LoVo (cell line): ENCODE measurements around the gene IFT27.

ENCODE experiments used
- DNase-seq: peaks from one replicate; pipeline ENCODE4 v3.0.0-alpha.2; 2016; ENCODE audit warnings: low spot score

IFT27 gene

GRCh38 chr22:36796552-36797175, 20.7 kb upstream of the IFT27 start:
- DNase-seq, result no peak

- DNase-seq, result no peak
Measured at GRCh38 chr22:36795633-36796032, 19.7 kb upstream of the IFT27 start.

- DNase-seq, result no peak
Measured at GRCh38 chr22:36790648-36791047, 14.7 kb upstream of the IFT27 start.

- DNase-seq, result no peak
Measured at GRCh38 chr22:36787204-36787988, 11.5 kb upstream of the IFT27 start.

GRCh38 chr22:36783743-36784142, 7.8 kb upstream of the IFT27 start:
- no peak for DNase-seq

GRCh38 chr22:36781656-36782627, 6.0 kb upstream of the IFT27 start:
- DNase-seq, result peak; percentile 75

- DNase-seq, result no peak
Measured at GRCh38 chr22:36778020-36778419, 2.1 kb upstream of the IFT27 start.

- no peak for DNase-seq
Measured at GRCh38 chr22:36776722-36777121, 803 bp upstream of the IFT27 start.

- peak; percentile 3 for DNase-seq
Measured at GRCh38 chr22:36775586-36775963, 344 bp downstream of the IFT27 start.

- DNase-seq, result peak; percentile 8
Measured at GRCh38 chr22:36773935-36774334, 2.0 kb downstream of the IFT27 start.

- DNase-seq, result no peak
Measured at GRCh38 chr22:36772451-36772850, 3.5 kb downstream of the IFT27 start.

- no peak for DNase-seq
Measured at GRCh38 chr22:36771356-36772063, 4.4 kb downstream of the IFT27 start.

- no peak for DNase-seq
Measured at GRCh38 chr22:36770513-36771231, 5.2 kb downstream of the IFT27 start.

- no peak for DNase-seq
Measured at GRCh38 chr22:36769541-36770512, 6.1 kb downstream of the IFT27 start.

GRCh38 chr22:36768616-36769015, 7.3 kb downstream of the IFT27 start:
- DNase-seq, result no peak

GRCh38 chr22:36768141-36768540, 7.8 kb downstream of the IFT27 start:
- DNase-seq, result no peak

GRCh38 chr22:36767035-36767775, 8.7 kb downstream of the IFT27 start:
- no peak for DNase-seq

- no peak for DNase-seq
Measured at GRCh38 chr22:36765943-36766450, 9.9 kb downstream of the IFT27 start.
